HepG2 (cell line): Measurements from ENCODE around the gene GALNT18. TPM values are rescaled to one million over a fixed set of nuclear protein-coding genes. Genes with fewer than 3 reads are reported as not detected.

Source experiments
- ATAC-seq: fragments of 200-7000 bp; cut with Tn5 transposase; 3 replicates; pipeline ENCODE4 v1.9.1; 2020; ENCODE audit warnings: mild to moderate bottlenecking, moderate library complexity
- BruUV-seq: library from RNA; stranded (reverse); fragments of 400-500 nt; replicated peaks from 2 replicates; lab custom pipeline; 2021; lab: Mats Ljungman, UMichigan
- CTCF ChIA-PET: fragments of 300-600 bp; formaldehyde crosslinking; extraction: SDS; loops from one replicate; lab custom pipeline; 2021; ENCODE audit warnings: low total read pairs, inconsistent platforms, low intra/inter-chr PET ratio; lab: Yijun Ruan, JAX
- POLR2A ChIA-PET: fragments of 350-600 bp; sonication (Branson Sonifier 250); formaldehyde crosslinking; loops from one replicate; lab custom pipeline; 2020; ENCODE audit warnings: antibody characterized with exemption, inconsistent platforms; lab: Yijun Ruan, JAX
- DNase-seq: peaks from one replicate; pipeline ENCODE4 v3.0.0-alpha.2; 2015; ENCODE audit warnings: low spot score
- FAIRE-seq: peaks from 3 replicates; lab custom pipeline; 2011; peaks lifted over from hg19 to GRCh38; lab: Jason Lieb, UNC
- H2AFZ ChIP-seq: one replicate; pipeline ENCODE4 v1.6.1; 2011; ENCODE audit warnings: low read length, inconsistent platforms
- H3K27ac ChIP-seq: fragments of 300-600 bp; 3 replicates; pipeline ENCODE4 v1.8.0; 2011; ENCODE audit warnings: mixed run types, mild to moderate bottlenecking, mixed read lengths, low read length, inconsistent platforms; ENCODE audit not compliant: insufficient read depth; ENCODE audit errors: extremely low read length
- H3K27me3 ChIP-seq, 2 experiments: fragments of 200-600 bp in 1 of 2; 2 replicates in 1 of 2; 3 replicates in 1 of 2; pipeline versions ENCODE4 v1.6.0 to v1.8.0; 2011; ENCODE audit warnings: low read length in 2 of 2, mild to moderate bottlenecking in 2 of 2, moderate library complexity in 2 of 2, inconsistent platforms in 1 of 2; ENCODE audit not compliant: insufficient read depth in 2 of 2, control insufficient read depth in 1 of 2
- H3K36me3 ChIP-seq, 2 experiments: fragments of 200-600 bp in 1 of 2; replicated peaks in 1 of 2; 2 replicates in 1 of 2; 3 replicates in 1 of 2; pipeline versions ENCODE4 v1.5.1 to v1.8.0; 2011; ENCODE audit warnings: low read length in 2 of 2, inconsistent platforms in 1 of 2; ENCODE audit not compliant: insufficient read depth in 2 of 2, control insufficient read depth in 1 of 2
- H3K4me1 ChIP-seq: 2 replicates; pipeline ENCODE4 v1.5.1; 2012; ENCODE audit warnings: low read length, inconsistent platforms; ENCODE audit not compliant: insufficient read depth
- H3K4me2 ChIP-seq: 2 replicates; pipeline ENCODE4 v1.6.0; 2011; ENCODE audit warnings: low read depth, low read length, inconsistent platforms
- H3K4me3 ChIP-seq, 3 experiments: fragments of 200-600 bp in 1 of 3; sonication (generic), shearing (Covaris generic) in 1 of 3; replicated peaks in 1 of 3; 2 replicates each; pipeline ENCODE4 v1.5.1; 2011 to 2016; ENCODE audit warnings: low read length in 3 of 3, inconsistent platforms in 2 of 3, low read depth in 2 of 3, mild to moderate bottlenecking in 2 of 3, control low read depth in 1 of 3, mixed read lengths in 1 of 3; ENCODE audit not compliant: insufficient read depth in 1 of 3
- H3K79me2 ChIP-seq: one replicate; pipeline ENCODE4 v1.6.1; 2011; ENCODE audit warnings: low read length, inconsistent platforms; ENCODE audit not compliant: insufficient read depth
- H3K9ac ChIP-seq: 2 replicates; pipeline ENCODE4 v1.6.0; 2011; ENCODE audit warnings: mild to moderate bottlenecking, low read depth, low read length, inconsistent platforms; ENCODE audit not compliant: insufficient read depth
- H3K9me3 ChIP-seq: 2 replicates; pipeline ENCODE4 v1.5.1; 2012; ENCODE audit warnings: mild to moderate bottlenecking, low read length
- H4K20me1 ChIP-seq: 2 replicates; pipeline ENCODE4 v1.6.0; 2011; ENCODE audit warnings: inconsistent platforms, mild to moderate bottlenecking, low read length, moderate library complexity; ENCODE audit not compliant: insufficient read depth
- CREB1 ChIP-seq, 2 experiments: fragments of 450-650 bp in 1 of 2; IDR thresholded peaks; 2 replicates each; pipeline ENCODE4 v1.6.1; 2016 to 2017; ENCODE audit warnings: control low read depth in 1 of 2, mild to moderate bottlenecking in 1 of 2, missing compliant biosample characterization in 1 of 2, missing genetic modification characterization in 1 of 2
- FOSL1 ChIP-seq: sonication (generic); formaldehyde crosslinking; IDR thresholded peaks from 2 replicates; pipeline ENCODE4 v1.9.0; 2021; ENCODE audit warnings: missing genetic modification reagents, borderline replicate concordance
- ISX ChIP-seq: sonication (generic); formaldehyde crosslinking; conservative IDR thresholded peaks from 2 replicates; pipeline ENCODE4 v1.5.0; 2020; ENCODE audit warnings: missing genetic modification reagents
- MBD4 ChIP-seq: IDR thresholded peaks from 2 replicates; pipeline ENCODE4 v1.6.1; 2012; ENCODE audit warnings: low read length, inconsistent platforms, borderline replicate concordance
- PRMT3 ChIP-seq: sonication (generic); formaldehyde crosslinking; IDR thresholded peaks from 2 replicates; pipeline ENCODE4 v1.8.1; 2022; ENCODE audit warnings: low read depth, mild to moderate bottlenecking, moderate library complexity, missing genetic modification reagents, borderline replicate concordance
- RXRB ChIP-seq: IDR thresholded peaks from 2 replicates; pipeline ENCODE4 v1.6.1; 2016; ENCODE audit warnings: borderline replicate concordance, missing genetic modification reagents, missing compliant biosample characterization
- TBX2 ChIP-seq: sonication (generic); formaldehyde crosslinking; IDR thresholded peaks from 2 replicates; pipeline ENCODE4 v1.5.0; 2020; ENCODE audit warnings: missing genetic modification reagents, mild to moderate bottlenecking, borderline replicate concordance
- THAP8 ChIP-seq: sonication (generic); formaldehyde crosslinking; IDR thresholded peaks from 2 replicates; pipeline ENCODE4 v1.5.1; 2020; ENCODE audit warnings: missing genetic modification reagents, mild to moderate bottlenecking, borderline replicate concordance
- ZNF30 ChIP-seq: sonication (generic); formaldehyde crosslinking; IDR thresholded peaks from 2 replicates; pipeline ENCODE4 v1.5.0; 2020; ENCODE audit warnings: mild to moderate bottlenecking, missing genetic modification reagents
- ZNF33A ChIP-seq: sonication (generic); formaldehyde crosslinking; IDR thresholded peaks from 2 replicates; pipeline ENCODE4 v1.5.1; 2020; ENCODE audit warnings: missing genetic modification reagents, mild to moderate bottlenecking, moderate library complexity, borderline replicate concordance
- ZNF383 ChIP-seq: sonication (generic); formaldehyde crosslinking; IDR thresholded peaks from 2 replicates; pipeline ENCODE4 v1.4.0; 2020; ENCODE audit warnings: missing genetic modification reagents, mild to moderate bottlenecking, borderline replicate concordance
- ZNF446 ChIP-seq: sonication (generic); formaldehyde crosslinking; IDR thresholded peaks from 2 replicates; pipeline ENCODE4 v1.5.0; 2020; ENCODE audit warnings: mild to moderate bottlenecking, missing genetic modification reagents
- ZNF562 ChIP-seq: sonication (generic); formaldehyde crosslinking; IDR thresholded peaks from 2 replicates; pipeline ENCODE4 v1.8.0; 2022; ENCODE audit warnings: missing genetic modification reagents, borderline replicate concordance
- ZNF724P ChIP-seq: sonication (generic); formaldehyde crosslinking; IDR thresholded peaks from 2 replicates; pipeline ENCODE4 v1.8.0; 2022; ENCODE audit warnings: missing genetic modification reagents, borderline replicate concordance
- ZSCAN12 ChIP-seq: sonication (generic); formaldehyde crosslinking; IDR thresholded peaks from 2 replicates; pipeline ENCODE4 v1.9.0; 2021; ENCODE audit warnings: mild to moderate bottlenecking, missing genetic modification reagents
- WGBS: methylation state at CpG from one replicate; pipeline ENCODE4 v1.1.6; 2017; ENCODE audit warnings: low lambda C conversion rate; 5-methylcytosine and 5-hydroxymethylcytosine counted together
- in situ Hi-C: cut with HindIII; loops from 2 replicates; pipeline ENCODE4 v1.10.0; 2017; ENCODE audit warnings: low pct_unique_long_range_greater_than_20kb; ENCODE audit not compliant: extremely low pct_ligation_motif_present
- intact Hi-C: fragments of 100-400 bp; cut with micrococcal nuclease; formaldehyde crosslinking; loops from one replicate; pipeline ENCODE4 v1.10.0; 2022; ENCODE audit not compliant: unreplicated experiment
- polyA plus RNA-seq, 8 experiments: library from polyadenylated mRNA; depleted of rRNA in 3 of 8; stranded (reverse) in 7 of 8; unstranded in 1 of 8; fragments of >200 nt; fragmentation: Illumina TruSeq in 4 of 8; extraction: Trizol in 4 of 8; gene quantifications; 2 replicates each; pipeline versions ENCODE4 v1.2.1 to v1.2.3, GENCODE V29; 2011 to 2016; ENCODE audit warnings: low read depth in 4 of 8, missing spikeins in 1 of 8, mixed read lengths in 1 of 8; ENCODE audit not compliant: insufficient read depth in 1 of 8
- total RNA-seq, 5 experiments: library from RNA; depleted of rRNA; stranded (reverse); fragments of >200 nt; fragmentation: Illumina TruSeq; extraction: Trizol; gene quantifications; 2 replicates each; pipeline ENCODE4 v1.2.3, GENCODE V29; 2016; ENCODE audit warnings: low read depth in 1 of 5
- TF ChIP-seq, protein P1 (sequence below): sonication (generic); formaldehyde crosslinking; IDR thresholded peaks from 2 replicates; pipeline ENCODE4 v1.4.0; 2020; ENCODE audit warnings: missing genetic modification reagents, mild to moderate bottlenecking, borderline replicate concordance
- TF ChIP-seq, protein P2 (sequence below): IDR thresholded peaks from 2 replicates; pipeline ENCODE4 v1.6.1; 2016; ENCODE audit warnings: control low read depth
- TF ChIP-seq, protein P3 (sequence below): sonication (generic); formaldehyde crosslinking; IDR thresholded peaks from 2 replicates; pipeline ENCODE4 v1.4.0; 2020; ENCODE audit warnings: mild to moderate bottlenecking, missing genetic modification reagents
- TF ChIP-seq, protein P4 (sequence below): IDR thresholded peaks from 2 replicates; pipeline ENCODE4 v1.6.1; 2018; ENCODE audit warnings: missing genetic modification reagents, mild to moderate bottlenecking, missing compliant biosample characterization

The GALNT18 gene
- total and polyA plus RNA-seq, 2 of the 13 experiments (the other 11 are each of a cell fraction or from before 2014, with no cell fraction given) = 0.11 TPM; not detected in 1

DNA sequence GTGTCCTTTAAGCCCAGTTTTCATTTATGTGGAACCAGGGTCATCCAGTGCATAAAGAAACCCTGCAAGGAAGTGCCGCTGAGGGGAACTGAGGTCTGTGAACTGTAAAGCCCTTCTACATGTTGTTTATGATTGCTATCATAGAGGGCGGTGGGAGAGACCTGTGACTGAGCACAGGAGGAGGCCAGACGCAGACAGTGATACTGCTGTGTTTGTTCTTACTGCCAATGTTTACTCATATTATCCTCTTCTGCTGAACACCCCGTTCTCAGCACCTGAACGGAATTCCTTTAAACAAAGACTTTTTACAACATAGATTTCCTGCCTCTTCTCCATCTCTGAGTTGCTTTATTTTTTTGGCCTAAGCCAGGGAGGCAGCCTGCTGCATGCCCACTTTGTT lies 967 bp upstream of the GALNT18 start:
- no peaks in the 10 kb centered on the region for H3K36me3 ChIP-seq
- H3K4me2 ChIP-seq = no peak overlapping the region
- H3K79me2 ChIP-seq = no peaks in the 10 kb centered on the region
- no peak overlapping the region for H3K9ac ChIP-seq
- no peaks in the 10 kb centered on the region for H3K9me3 ChIP-seq
- H3K4me1 ChIP-seq = peaks cover 12% of the 10 kb centered on the region; the same call in 1 of the 2 replicates
- H3K4me3 ChIP-seq = no peak overlapping the region
- FAIRE-seq = no peak
- WGBS = 1% methylated on average over 5 of the region's 5 CpGs
- ATAC-seq = no peak
- ChIA-PET CTCF (no interaction called here), POLR2A (no interaction called here)
- peak; percentile 18 for DNase-seq
- no peak overlapping the region for H3K27ac ChIP-seq
- H3K27me3 ChIP-seq = peaks cover 5 to 56% of the 10 kb centered on the region in 2 experiments; a peak in 4 of 5 replicates
- H4K20me1 ChIP-seq = peaks cover 3% of the 10 kb centered on the region; the same call in 1 of the 2 replicates
- BruUV-seq = no TSS peak
- in situ Hi-C loops = no loop called here
- H2AFZ ChIP-seq = no peak overlapping the region
- intact Hi-C loops = loop anchor here (5.0 kb wide), 1 partner anchor 165 kb away; no protein-coding TSS in a partner anchor
- TF ChIP-seq ZNF383 (CRISPR knock-in tag) = no peak
- no peak for TF ChIP-seq ZSCAN12
- no peak for TF ChIP-seq CREB1 (IDR thresholded peaks at IDR 0.05)
- no peak for TF ChIP-seq CREB1 (CRISPR knock-in tag; IDR thresholded peaks at IDR 0.05)
- no peak for TF ChIP-seq FOSL1 (CRISPR knock-in tag)
- TF ChIP-seq, protein P1, sequence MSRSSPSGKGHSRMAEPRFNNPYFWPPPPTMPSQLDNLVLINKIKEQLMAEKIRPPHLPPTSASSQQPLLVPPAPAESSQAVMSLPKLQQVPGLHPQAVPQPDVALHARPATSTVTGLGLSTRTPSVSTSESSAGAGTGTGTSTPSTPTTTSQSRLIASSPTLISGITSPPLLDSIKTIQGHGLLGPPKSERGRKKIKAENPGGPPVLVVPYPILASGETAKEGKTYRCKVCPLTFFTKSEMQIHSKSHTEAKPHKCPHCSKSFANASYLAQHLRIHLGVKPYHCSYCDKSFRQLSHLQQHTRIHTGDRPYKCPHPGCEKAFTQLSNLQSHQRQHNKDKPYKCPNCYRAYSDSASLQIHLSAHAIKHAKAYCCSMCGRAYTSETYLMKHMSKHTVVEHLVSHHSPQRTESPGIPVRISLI = no peak
- TF ChIP-seq, protein P2, sequence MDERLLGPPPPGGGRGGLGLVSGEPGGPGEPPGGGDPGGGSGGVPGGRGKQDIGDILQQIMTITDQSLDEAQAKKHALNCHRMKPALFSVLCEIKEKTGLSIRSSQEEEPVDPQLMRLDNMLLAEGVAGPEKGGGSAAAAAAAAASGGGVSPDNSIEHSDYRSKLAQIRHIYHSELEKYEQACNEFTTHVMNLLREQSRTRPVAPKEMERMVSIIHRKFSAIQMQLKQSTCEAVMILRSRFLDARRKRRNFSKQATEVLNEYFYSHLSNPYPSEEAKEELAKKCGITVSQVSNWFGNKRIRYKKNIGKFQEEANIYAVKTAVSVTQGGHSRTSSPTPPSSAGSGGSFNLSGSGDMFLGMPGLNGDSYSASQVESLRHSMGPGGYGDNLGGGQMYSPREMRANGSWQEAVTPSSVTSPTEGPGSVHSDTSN (CRISPR knock-in tag) = no peak
- no peak for TF ChIP-seq RXRB (CRISPR knock-in tag)
- no peak for TF ChIP-seq ZNF724P (CRISPR knock-in tag)
- no peak for TF ChIP-seq TBX2 (CRISPR knock-in tag)
- no peak for TF ChIP-seq ZNF33A (CRISPR knock-in tag)
- no peak for TF ChIP-seq ZNF562 (CRISPR knock-in tag)
- no peak for TF ChIP-seq ZNF446 (CRISPR knock-in tag)
- TF ChIP-seq, protein P3, sequence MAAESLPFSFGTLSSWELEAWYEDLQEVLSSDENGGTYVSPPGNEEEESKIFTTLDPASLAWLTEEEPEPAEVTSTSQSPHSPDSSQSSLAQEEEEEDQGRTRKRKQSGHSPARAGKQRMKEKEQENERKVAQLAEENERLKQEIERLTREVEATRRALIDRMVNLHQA (CRISPR knock-in tag) = no peak
- TF ChIP-seq PRMT3 = no peak
- TF ChIP-seq ZNF30 = no peak
- TF ChIP-seq MBD4 = no peak
- no peak for TF ChIP-seq THAP8 (CRISPR knock-in tag)
- TF ChIP-seq, protein P4, sequence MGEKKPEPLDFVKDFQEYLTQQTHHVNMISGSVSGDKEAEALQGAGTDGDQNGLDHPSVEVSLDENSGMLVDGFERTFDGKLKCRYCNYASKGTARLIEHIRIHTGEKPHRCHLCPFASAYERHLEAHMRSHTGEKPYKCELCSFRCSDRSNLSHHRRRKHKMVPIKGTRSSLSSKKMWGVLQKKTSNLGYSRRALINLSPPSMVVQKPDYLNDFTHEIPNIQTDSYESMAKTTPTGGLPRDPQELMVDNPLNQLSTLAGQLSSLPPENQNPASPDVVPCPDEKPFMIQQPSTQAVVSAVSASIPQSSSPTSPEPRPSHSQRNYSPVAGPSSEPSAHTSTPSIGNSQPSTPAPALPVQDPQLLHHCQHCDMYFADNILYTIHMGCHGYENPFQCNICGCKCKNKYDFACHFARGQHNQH = no peak
- no peak for TF ChIP-seq ISX
